K562 (cell line): ENCODE data around the gene OGDH. TPM values are rescaled to one million over a fixed set of nuclear protein-coding genes. Genes with fewer than 3 reads are reported as not detected.

Experiments used
- ATAC-seq: fragments of 200-7000 bp; cut with Tn5 transposase; 3 replicates; pipeline ENCODE4 v1.9.1; 2020; ENCODE audit warnings: moderate library complexity
- BruUV-seq: library from RNA; stranded (reverse); fragments of 400-500 nt; replicated peaks from 2 replicates; lab custom pipeline; 2021; lab: Mats Ljungman, UMichigan
- CTCF ChIA-PET: fragments of 300-600 bp; formaldehyde crosslinking; extraction: SDS; loops from one replicate; lab custom pipeline; 2021; ENCODE audit warnings: low intra/inter-chr PET ratio; lab: Yijun Ruan, JAX
- POLR2A ChIA-PET: fragments of 300-600, 350-650 bp; sonication (Branson Sonifier 250); formaldehyde crosslinking; extraction: SDS; loops from one replicate; lab custom pipeline; 2021; ENCODE audit warnings: antibody characterized with exemption, inconsistent platforms; lab: Yijun Ruan, JAX
- DNase-seq, 4 experiments: peaks; one replicate each; pipeline versions ENCODE4 v3.0.0 to v3.0.0-alpha.2; 2011 to 2018; ENCODE audit warnings: low spot score in 3 of 4, mixed read lengths in 3 of 4; ENCODE audit errors: extremely low read depth in 1 of 4
- FAIRE-seq: peaks from 2 replicates; lab custom pipeline; 2011; peaks lifted over from hg19 to GRCh38; lab: Jason Lieb, UNC
- H2AFZ ChIP-seq: 2 replicates; pipeline ENCODE4 v1.6.0; 2011; ENCODE audit warnings: low read depth, low read length, control low read depth, inconsistent platforms
- H3K27ac ChIP-seq: fragments of 200-600 bp; 3 replicates; pipeline ENCODE4 v1.8.0; 2011; ENCODE audit warnings: low read depth, mild to moderate bottlenecking, control low read depth, inconsistent platforms, low read length, moderate library complexity, mixed read lengths; ENCODE audit errors: extremely low read depth
- H3K27me3 ChIP-seq, 2 experiments: fragments of 300-600 bp in 1 of 2; 2 replicates in 1 of 2; 3 replicates in 1 of 2; pipeline versions ENCODE4 v1.6.0 to v1.8.0; 2011; ENCODE audit warnings: inconsistent platforms in 2 of 2, low read length in 2 of 2, mild to moderate bottlenecking in 1 of 2, mixed read lengths in 1 of 2, moderate library complexity in 1 of 2; ENCODE audit not compliant: control insufficient read depth in 2 of 2, insufficient read depth in 2 of 2
- H3K36me3 ChIP-seq: fragments of 300-600 bp; 3 replicates; pipeline ENCODE4 v1.8.0; 2011; ENCODE audit warnings: mild to moderate bottlenecking, low read length, inconsistent platforms; ENCODE audit not compliant: control insufficient read depth, insufficient read depth
- H3K4me1 ChIP-seq, 2 experiments: fragments of 200-600 bp in 1 of 2; replicated peaks in 1 of 2; 2 replicates in 1 of 2; 3 replicates in 1 of 2; pipeline versions ENCODE4 v1.5.1 to v1.8.0; 2011; ENCODE audit warnings: inconsistent platforms in 2 of 2, low read length in 2 of 2, mild to moderate bottlenecking in 1 of 2, mixed read lengths in 1 of 2, moderate library complexity in 1 of 2; ENCODE audit not compliant: control insufficient read depth in 2 of 2, insufficient read depth in 2 of 2
- H3K4me2 ChIP-seq: 2 replicates; pipeline ENCODE4 v1.6.1; 2011; ENCODE audit warnings: low read length, control low read depth, inconsistent platforms, mixed read lengths; ENCODE audit not compliant: insufficient read depth
- H3K4me3 ChIP-seq: fragments of 200-600 bp; sonication (generic), shearing (Covaris generic); 2 replicates; pipeline ENCODE4 v1.5.1; 2016; ENCODE audit warnings: control low read depth, inconsistent platforms
- H3K79me2 ChIP-seq: fragments of 200-600 bp; 3 replicates; pipeline ENCODE4 v1.8.0; 2011; ENCODE audit warnings: low read length, inconsistent platforms; ENCODE audit not compliant: control insufficient read depth, insufficient read depth
- H3K9ac ChIP-seq, 2 experiments: 2 replicates each; pipeline versions ENCODE4 v1.6.0 to v1.6.1; 2011; ENCODE audit warnings: low read depth in 2 of 2, low read length in 2 of 2, control low read depth in 1 of 2, inconsistent platforms in 1 of 2, mild to moderate bottlenecking in 1 of 2, mixed read lengths in 1 of 2; ENCODE audit not compliant: insufficient read depth in 1 of 2
- H3K9me1 ChIP-seq: one replicate; pipeline ENCODE4 v1.6.0; 2011; ENCODE audit warnings: inconsistent platforms, mild to moderate bottlenecking, low read length, moderate library complexity; ENCODE audit not compliant: control insufficient read depth, insufficient read depth
- H3K9me3 ChIP-seq: replicated peaks from 2 replicates; pipeline ENCODE4 v1.5.1; 2011; ENCODE audit warnings: low read depth, low read length, inconsistent platforms; ENCODE audit not compliant: control insufficient read depth, insufficient read depth
- H4K20me1 ChIP-seq: replicated peaks from 2 replicates; pipeline ENCODE4 v1.6.1; 2011; ENCODE audit warnings: low read length, inconsistent platforms, mixed read lengths; ENCODE audit not compliant: control insufficient read depth, insufficient read depth
- RBM14 ChIP-seq: fragments of 200-400 bp; formaldehyde crosslinking; IDR thresholded peaks from 2 replicates; pipeline ENCODE4 v1.6.1; 2018; ENCODE audit warnings: low read depth, mild to moderate bottlenecking, low read length, moderate library complexity, borderline replicate concordance; ENCODE audit not compliant: insufficient read depth
- ZNF121 ChIP-seq: sonication (generic); formaldehyde crosslinking; conservative IDR thresholded peaks from 2 replicates; pipeline ENCODE4 v1.8.0; 2022; ENCODE audit warnings: missing genetic modification reagents
- ZNF778 ChIP-seq: fragments of 450-650 bp; formaldehyde crosslinking; IDR thresholded peaks from 2 replicates; pipeline ENCODE4 v1.4.0; 2020; ENCODE audit warnings: mild to moderate bottlenecking, moderate library complexity
- WGBS: fragments of 100-300 bp; shearing (Covaris generic); methylation state at CpG from one replicate; pipeline ENCODE4 v1.1.6; 2016; ENCODE audit warnings: low coverage, mixed read lengths; ENCODE audit not compliant: insufficient coverage; ENCODE audit errors: missing lambda C conversion rate; 5-methylcytosine and 5-hydroxymethylcytosine counted together
- in situ Hi-C: fragments of 300-500 bp; cut with MboI; formaldehyde crosslinking; loops from 4 replicates; pipeline ENCODE4 v1.15.0; 2018; ENCODE audit warnings: inconsistent platforms, mixed read lengths
- intact Hi-C: fragments of 100-400 bp; cut with micrococcal nuclease; formaldehyde crosslinking; loops from 2 replicates; pipeline ENCODE4 v1.14.2; 2022
- polyA plus RNA-seq, 8 experiments: library from polyadenylated mRNA; depleted of rRNA in 4 of 8; stranded (reverse) in 5 of 8; unstranded in 3 of 8; fragments of >200 nt; fragmentation: Nextera tagmentation in 2 of 8; fragmentation: Illumina TruSeq in 1 of 8; extraction: Ambion mirVana in 2 of 8; extraction: Trizol in 1 of 8; gene quantifications; 2 replicates each; pipeline versions ENCODE4 v1.2.1 to v1.2.3, GENCODE V29; 2011 to 2014; ENCODE audit warnings: inconsistent platforms in 1 of 8, missing spikeins in 1 of 8
- total RNA-seq, 7 experiments: library from RNA; depleted of rRNA in 6 of 7; stranded (reverse); fragments of >200 nt in 6 of 7; fragmentation: Illumina TruSeq in 2 of 7; extraction: Trizol in 2 of 7; gene quantifications; 2 replicates each; pipeline versions ENCODE4 v1.2.1 to v1.2.3, GENCODE V29; 2011 to 2021; ENCODE audit warnings: low replicate concordance in 1 of 7
- TF ChIP-seq, protein P1 (sequence below): sonication (generic); formaldehyde crosslinking; IDR thresholded peaks from 2 replicates; pipeline ENCODE4 v1.8.1; 2023; ENCODE audit warnings: mild to moderate bottlenecking, missing genetic modification reagents
- TF ChIP-seq, protein P2 (sequence below): fragments of 450-650 bp; formaldehyde crosslinking; IDR thresholded peaks from 2 replicates; pipeline ENCODE4 v1.4.0; 2020; ENCODE audit warnings: mild to moderate bottlenecking, mixed read lengths

OGDH gene
- total and polyA plus RNA-seq, 9 of the 15 experiments (the other 6 are each of a cell fraction or from before 2014, with no cell fraction given) = 3.1 to 80.3 (median 23.5) TPM

DNA sequence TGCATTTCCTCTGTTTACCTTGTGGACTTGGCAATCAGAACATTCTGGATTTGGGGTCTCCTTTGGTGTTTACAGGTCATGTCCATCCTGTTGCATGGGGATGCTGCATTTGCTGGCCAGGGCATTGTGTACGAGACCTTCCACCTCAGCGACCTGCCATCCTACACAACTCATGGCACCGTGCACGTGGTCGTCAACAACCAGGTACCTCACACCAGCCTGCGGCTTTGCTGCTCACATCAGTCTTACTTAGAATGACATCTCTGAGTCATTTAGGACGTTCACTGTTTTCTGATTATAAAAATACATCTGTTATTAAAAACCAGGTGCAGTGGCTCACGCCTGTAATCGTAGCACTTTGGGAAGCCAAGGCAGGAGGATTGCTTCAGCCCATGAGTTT, 75.2 kb downstream of the OGDH start (continued):
- TF ChIP-seq, protein P1, sequence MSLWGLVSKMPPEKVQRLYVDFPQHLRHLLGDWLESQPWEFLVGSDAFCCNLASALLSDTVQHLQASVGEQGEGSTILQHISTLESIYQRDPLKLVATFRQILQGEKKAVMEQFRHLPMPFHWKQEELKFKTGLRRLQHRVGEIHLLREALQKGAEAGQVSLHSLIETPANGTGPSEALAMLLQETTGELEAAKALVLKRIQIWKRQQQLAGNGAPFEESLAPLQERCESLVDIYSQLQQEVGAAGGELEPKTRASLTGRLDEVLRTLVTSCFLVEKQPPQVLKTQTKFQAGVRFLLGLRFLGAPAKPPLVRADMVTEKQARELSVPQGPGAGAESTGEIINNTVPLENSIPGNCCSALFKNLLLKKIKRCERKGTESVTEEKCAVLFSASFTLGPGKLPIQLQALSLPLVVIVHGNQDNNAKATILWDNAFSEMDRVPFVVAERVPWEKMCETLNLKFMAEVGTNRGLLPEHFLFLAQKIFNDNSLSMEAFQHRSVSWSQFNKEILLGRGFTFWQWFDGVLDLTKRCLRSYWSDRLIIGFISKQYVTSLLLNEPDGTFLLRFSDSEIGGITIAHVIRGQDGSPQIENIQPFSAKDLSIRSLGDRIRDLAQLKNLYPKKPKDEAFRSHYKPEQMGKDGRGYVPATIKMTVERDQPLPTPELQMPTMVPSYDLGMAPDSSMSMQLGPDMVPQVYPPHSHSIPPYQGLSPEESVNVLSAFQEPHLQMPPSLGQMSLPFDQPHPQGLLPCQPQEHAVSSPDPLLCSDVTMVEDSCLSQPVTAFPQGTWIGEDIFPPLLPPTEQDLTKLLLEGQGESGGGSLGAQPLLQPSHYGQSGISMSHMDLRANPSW = no peak

DNA sequence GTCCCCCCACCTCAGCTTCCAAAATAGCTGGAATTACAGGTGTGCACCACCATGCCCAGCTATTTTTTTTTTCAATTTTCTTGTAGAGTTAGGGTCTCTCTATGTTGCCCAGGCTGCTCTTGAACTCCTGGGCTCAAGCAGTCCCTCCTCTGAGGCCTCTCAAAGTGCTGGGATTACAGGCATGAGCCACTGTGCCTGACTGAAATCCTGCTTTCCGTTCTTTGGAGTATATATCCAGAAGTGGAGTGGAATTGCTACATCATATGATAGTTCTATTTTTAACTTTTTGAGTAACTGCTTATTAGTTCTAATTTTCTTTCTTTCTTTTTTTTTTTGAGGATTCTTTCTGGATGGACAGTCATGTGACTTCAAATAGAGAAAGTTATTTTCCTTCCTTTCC, 79.3 kb downstream of the OGDH start:
- H3K4me1 ChIP-seq = no peaks in the 10 kb centered on the region
- no peak overlapping the region for H3K4me3 ChIP-seq
- H3K27me3 ChIP-seq = no peaks in the 10 kb centered on the region
- peaks cover 42% of the 10 kb centered on the region; the same call in 2 of the 3 replicates for H3K36me3 ChIP-seq
- BruUV-seq = no TSS peak
- H3K9ac ChIP-seq = no peak overlapping the region
- TF ChIP-seq ZNF778 (no peak), ZNF121 (CRISPR knock-in tag) (peak; percentile 38; the same call in 1 of the 2 replicates), RBM14 (no peak)
- TF ChIP-seq, protein P2, sequence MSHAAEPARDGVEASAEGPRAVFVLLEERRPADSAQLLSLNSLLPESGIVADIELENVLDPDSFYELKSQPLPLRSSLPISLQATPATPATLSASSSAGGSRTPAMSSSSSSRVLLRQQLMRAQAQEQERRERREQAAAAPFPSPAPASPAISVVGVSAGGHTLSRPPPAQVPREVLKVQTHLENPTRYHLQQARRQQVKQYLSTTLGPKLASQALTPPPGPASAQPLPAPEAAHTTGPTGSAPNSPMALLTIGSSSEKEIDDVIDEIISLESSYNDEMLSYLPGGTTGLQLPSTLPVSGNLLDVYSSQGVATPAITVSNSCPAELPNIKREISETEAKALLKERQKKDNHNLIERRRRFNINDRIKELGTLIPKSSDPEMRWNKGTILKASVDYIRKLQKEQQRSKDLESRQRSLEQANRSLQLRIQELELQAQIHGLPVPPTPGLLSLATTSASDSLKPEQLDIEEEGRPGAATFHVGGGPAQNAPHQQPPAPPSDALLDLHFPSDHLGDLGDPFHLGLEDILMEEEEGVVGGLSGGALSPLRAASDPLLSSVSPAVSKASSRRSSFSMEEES (CRISPR knock-in tag) = peak; percentile 68
- H2AFZ ChIP-seq = no peak overlapping the region
- H4K20me1 ChIP-seq = no peaks in the 10 kb centered on the region
- no peak overlapping the region for H3K4me2 ChIP-seq
- H3K9me3 ChIP-seq = no peaks in the 10 kb centered on the region
- no peak for DNase-seq
- no peak for ATAC-seq
- no peaks in the 10 kb centered on the region for H3K79me2 ChIP-seq
- intact Hi-C loops = no loop called here
- in situ Hi-C loops = no loop called here
- no peak for FAIRE-seq
- H3K9me1 ChIP-seq = no peaks in the 10 kb centered on the region
- POLR2A ChIA-PET = interaction anchor here (0.5 kb wide), 1 partner anchor 118 kb away, joined by 3 read pairs; no protein-coding TSS in a partner anchor
- WGBS = 73% methylated on average over 1 of the region's 1 CpG
- CTCF ChIA-PET = no interaction called here
- H3K27ac ChIP-seq = no peak overlapping the region
